HG02588 (cell line): Measurements from ENCODE around the gene DPH7.
"Not testable (repeated sequence)": the region's sequence is repeated elsewhere in the genome, so short reads cannot be mapped to it uniquely, and the experiment has no call there.

Experiments used
- ATAC-seq: cut with Tn5 transposase; IDR thresholded peaks from one replicate; pipeline ENCODE4 v1.9.1; 2021; ENCODE audit warnings: mild to moderate bottlenecking, moderate library complexity; ENCODE audit not compliant: unreplicated experiment

The DPH7 gene

DNA sequence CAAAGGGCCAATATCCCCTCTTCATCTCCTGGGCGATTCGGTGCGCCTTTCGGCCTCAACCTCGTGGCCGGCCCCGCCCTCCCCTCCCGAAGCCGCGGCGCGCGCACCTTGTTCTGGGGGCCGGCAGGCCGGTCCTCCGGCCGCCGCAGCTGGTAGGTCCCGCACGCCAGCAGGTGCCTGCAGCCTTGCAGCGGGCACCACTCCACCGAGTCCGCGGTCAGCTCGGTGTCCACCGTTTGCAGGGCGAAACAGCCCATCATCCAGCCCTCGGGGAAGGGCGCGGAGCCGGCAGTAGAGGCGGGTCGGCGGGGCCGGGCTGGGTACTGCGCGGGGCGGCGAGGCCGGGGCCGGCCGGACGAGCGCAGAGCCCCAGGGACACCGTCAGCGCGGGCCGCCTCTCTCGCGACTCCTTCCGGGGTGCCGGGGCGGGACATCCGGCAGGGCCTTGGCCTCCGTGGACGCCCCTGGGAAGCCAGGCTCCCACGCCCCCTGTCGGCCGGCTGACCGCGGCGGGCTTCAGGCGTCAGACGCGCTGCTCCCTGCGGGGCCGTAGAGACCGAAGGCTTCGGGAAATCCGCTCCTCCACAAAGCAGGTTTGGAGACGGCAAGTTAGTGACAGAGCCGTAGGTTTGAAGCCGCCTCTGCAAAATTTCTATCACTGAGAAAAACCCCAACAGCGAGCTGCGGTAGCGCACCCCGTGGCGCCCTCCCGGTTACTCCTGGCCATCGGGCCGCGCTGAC lies at the start of gene DPH7:
DPH7 (minus strand) TSS at position 408 of the 741 bp plus-strand sequence; CDS start at position 260, 148 bp downstream.
- ATAC-seq: peak; percentile 94

DNA sequence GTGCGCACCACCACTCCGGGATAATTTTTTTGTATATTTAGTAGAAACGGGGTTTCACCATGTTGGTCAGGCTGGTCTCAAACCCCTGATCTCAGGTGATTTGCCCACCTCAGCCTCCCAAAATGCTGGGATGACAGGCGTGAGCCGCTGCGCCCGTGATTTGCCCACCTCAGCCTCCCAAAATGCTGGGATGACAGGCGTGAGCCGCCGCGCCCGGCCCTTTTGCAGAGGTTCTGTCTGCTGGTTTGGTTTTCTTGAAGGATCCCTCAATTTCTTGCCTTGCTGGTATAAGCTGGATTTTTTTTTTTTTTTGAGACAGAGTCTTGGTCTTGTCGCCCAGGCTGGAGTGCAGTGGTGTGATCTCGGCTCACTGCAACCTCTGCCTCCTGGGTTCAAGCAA lies 48.7 kb upstream of the DPH7 start:
- ATAC-seq: not testable (repeated sequence)

DNA sequence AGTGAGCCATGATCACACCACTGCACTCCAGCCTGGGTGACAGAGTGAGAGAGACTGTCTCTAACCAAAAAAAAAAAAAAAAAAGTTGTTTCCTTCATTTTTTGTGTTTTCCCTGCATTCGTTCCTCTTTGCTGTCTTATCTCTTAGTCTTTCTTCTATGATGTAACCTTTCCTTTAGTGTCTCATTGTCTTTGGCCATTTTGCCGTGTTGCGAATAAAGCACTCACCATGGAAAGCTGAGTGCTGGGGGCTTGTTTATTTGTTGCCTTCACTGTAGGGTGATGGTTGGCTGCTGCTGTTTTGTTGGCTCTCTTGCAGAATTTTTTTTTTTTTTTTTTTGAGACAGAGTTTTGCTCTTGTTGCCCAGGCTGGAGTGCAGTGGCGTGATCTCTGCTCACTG lies 47.7 kb upstream of the DPH7 start:
- no peak for ATAC-seq

DNA sequence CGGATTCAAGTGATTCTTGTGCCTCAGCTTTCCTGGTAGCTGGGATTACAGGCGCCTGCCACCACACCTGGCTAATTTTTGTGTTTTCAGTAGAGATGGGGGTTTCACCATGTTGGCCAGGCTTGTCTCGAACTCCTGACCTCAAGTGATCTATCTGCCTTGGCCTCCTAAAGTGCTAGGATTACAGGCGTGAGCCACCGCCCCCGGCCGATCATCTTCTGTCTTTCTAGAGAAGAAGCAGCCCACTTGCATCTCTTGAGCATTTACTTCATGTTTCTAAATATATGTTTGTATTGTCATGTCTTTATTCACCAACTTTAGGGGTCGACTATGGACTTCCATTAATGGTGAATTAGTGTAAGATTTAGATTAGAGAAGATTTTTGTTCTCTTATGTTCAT lies 43.5 kb upstream of the DPH7 start:
- ATAC-seq: not testable (repeated sequence)

DNA sequence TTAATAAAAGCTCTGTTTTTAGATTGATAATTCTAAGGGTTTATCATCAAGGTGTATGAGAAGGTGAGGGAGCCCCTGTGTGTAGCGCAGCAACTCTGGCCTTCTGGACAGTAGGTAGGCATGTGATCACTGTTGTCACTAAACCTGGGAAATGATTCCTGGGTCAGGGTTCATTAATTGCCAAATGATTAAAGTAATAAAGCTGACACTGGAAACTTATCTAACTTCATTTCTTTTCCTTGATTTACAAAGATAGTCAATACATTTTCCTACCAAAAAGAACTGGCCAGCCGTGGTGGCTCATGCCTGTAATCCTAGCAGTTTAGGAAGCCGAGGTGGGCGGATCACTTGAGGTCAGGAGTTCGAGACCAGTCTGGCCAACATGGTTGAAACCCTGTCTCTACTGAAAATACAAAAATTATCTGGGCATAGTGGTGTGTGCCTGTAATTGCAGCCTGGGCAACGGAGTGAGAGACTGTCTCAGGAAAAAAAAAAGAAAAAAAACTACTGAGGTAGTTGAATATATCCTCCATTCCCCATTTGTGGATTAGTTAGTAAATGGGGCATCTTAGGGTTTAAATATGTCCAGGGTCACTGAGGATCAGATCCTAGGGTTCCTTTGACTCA lies 42.5 kb upstream of the DPH7 start:
- no peak for ATAC-seq

DNA sequence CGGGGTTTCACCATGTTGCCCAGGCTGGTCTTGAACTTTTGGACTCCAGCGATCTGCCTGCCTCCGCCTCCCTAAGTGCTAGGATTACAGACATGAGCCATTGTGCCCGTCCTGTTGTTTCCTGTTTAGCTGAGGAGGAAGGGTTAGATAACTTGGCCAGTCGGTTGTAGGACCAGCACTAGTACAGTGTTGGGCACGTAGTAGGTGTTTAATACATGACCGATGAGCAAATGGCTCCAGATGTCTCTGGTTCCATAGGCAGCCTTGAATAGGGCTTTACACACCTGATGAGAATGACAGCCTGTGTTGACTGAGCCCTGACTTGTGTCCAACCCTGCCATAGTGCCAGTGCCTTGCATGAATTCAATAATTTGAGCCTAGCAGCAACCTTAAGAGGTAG lies 41.9 kb upstream of the DPH7 start:
- no peak for ATAC-seq

DNA sequence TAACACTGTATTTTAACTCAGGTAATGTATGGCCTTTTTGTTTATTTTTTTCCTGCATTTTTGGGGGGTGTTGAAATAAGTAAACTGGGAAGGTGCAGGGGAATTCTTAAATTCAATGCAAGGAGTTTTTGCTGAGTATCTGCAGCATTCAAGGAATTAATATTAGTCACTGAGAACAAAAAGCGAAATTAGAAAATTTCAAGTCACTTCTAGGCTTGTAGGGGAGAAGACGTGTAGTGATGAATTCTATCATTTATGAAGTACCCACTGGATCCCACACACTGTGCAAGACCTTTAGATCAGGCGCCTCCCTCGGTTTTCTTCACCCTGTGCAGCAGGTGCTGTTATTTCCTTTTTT lies 41.3 kb upstream of the DPH7 start:
- ATAC-seq: no peak

DNA sequence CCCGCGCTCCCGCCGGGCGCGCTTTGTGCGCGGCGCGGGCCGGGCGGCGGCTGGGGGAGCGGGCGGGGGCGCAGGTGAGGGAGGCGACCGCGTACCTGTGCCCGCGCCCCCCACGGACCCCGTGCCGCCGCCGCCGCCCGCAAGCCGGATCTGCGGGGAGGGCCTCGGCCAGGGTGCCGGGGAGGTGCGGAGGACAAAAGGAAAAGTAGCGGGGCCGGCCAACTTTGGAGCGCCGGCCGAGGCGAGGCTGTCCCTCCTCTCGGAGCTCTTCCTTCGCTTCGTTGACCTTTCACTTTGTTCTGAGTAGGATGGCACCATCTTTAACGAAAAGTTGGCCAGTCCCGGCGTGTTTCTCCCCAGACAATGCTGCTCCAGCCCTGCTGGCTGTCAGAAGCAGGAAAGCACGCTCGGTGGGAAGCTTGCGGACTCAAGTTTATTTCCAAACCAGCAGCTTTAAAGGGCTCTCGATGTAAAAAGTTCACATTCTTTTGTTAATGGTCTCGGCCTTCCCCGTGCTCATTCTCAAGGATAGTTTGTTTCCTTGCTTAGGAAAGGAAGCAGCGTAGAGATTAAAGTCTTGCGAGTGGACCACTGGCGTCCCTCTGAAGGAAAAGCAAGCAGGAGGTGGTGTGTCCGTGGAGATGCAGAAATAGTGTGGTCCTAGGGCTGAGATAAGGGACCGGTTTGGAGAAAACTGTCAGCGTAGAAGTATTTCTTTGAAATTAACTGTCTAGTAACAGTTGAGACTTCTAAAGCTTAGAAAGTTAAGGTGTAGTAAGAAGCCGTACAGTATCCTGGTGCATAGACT lies 40.7 kb upstream of the DPH7 start:
- no peak for ATAC-seq

DNA sequence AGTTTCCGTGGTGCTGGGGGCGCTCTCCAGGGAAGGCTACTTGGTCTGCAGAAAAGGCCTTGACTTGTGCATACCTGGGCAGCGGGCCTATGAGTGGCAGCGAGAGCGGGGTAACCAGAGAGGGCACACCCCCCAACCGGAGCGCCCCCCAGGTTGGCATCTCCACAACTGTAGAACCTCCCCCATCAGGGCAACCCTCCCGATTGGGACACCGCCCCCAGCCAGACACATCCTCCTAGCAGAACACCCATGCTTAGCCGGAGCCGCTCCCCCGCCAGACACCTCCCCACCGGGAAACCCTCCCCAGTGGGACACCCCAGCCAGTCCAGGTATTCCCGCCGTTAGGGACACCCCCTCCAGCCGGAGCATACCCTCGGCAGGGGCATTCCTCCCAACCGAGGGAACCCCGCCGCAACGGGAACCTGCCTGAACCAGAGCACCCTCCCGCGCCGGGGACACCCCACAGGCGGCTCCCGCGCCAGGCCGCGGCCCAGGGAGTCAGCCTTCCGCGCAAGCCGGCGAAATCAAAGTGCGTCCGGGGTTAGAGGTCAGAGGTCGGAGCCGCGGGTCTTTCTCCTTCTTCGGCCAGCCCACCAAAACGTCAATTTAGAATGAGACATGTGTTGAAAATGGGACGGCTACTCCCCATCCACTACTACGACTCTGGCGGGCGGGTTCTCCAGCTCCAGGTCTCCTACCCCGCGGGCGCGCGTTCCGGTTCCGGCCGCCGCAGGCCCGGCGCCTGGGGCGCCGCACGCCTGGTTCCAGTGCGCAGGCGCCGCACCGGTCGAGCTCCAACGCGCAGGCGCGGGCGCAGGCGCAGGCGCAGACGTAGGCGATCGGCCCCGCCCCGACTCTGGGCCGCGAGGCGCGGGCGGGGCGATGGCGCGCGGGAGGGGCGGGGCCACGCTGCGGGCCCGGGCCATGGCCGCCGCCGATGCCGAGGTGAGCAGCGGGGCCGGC lies 39.7 kb upstream of the DPH7 start, which contains the start of gene EHMT1:
EHMT1 (plus strand) TSS at position 901 of the 963 bp plus-strand sequence; CDS start at position 925, 24 bp downstream.
- ATAC-seq: peak; percentile 72

DNA sequence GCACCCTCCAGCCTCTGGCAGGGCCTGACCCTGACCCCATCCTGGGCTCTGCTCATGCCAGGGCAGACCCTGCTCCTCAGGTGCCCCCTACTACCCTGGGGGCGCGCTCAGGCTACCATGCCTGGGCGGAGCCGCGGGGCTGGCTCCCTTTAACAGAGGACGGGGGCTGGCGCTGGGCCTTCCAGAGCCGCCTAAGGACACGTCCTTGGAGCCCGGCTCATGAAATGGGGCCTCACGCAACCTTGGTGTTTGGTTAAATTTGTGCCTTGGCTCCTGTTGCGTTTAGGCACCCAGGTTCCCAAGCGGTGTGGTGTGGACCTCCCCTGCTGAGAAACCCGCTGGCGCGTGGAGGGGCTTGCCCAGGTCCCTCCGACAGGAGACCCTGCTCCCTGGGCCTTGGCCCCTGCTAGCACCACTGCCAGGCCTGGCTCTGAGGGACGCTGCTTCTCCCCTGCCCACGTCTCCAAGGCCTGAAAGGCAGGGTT lies 36.7 kb upstream of the DPH7 start:
- ATAC-seq: no peak

DNA sequence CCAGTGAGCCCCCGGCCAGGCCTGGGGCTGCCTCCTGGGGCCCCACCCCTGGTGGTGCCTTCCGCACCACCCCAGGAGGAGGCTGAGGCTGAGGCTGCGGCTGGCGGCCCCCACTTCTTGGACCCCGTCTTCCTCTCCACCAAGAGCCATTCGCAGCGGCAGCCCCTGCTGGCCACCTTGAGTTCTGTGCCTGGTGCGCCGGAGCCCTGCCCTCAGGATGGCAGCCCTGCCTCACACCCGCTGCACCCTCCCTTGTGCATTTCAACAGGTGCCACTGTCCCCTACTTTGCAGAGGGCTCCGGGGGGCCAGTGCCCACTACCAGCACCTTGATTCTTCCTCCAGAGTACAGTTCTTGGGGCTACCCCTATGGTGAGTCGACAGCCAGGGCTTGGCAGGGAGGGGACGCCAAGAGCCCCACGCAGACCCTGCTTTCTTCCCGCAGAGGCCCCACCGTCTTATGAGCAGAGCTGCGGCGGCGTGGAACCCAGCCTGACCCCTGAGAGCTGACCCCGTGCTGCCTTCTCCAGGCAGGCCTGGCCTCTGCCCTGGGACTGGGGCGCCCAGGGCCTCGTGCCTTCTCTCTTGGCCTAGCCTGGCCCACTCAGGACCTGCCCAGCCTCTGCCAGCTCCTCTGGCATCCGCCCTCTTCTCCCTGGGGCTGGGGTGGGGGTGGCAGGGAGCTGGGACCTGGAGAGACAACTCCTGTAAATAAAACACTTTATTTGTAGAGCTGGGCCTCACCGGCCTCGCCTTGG lies 36.1 kb upstream of the DPH7 start:
- ATAC-seq: no peak

DNA sequence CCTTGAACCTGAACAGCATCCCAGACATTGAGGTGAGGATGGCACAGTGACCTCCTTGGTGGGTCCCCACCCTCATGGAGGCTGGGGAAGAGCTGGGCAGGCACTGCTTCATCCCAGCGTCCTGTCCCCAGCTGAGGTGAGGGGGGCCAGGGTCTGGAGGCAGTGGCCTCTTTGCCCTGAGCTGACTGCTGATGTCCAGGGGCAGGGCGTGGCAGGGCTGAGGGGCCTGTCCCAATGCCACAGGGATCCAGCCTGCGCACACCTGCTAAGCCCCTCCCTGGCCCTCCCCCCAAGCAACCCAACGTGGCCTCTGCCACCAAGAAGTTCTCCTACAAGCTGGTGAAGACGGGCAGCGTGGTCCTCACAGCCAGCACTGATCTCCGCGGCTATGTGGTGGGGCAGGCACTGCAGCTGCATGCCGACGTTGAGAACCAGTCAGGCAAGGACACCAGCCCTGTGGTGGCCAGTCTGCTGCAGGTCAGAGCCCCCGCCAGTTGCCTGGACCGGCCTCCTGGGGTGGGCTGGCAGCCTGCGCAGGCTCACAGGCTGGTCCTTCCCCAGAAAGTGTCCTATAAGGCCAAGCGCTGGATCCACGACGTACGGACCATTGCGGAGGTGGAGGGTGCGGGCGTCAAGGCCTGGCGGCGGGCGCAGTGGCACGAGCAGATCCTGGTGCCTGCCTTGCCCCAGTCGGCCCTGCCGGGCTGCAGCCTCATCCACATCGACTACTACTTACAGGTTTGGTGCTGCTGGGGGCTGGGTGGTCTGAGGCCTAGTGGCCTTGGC lies 35.2 kb upstream of the DPH7 start:
- no peak for ATAC-seq

DNA sequence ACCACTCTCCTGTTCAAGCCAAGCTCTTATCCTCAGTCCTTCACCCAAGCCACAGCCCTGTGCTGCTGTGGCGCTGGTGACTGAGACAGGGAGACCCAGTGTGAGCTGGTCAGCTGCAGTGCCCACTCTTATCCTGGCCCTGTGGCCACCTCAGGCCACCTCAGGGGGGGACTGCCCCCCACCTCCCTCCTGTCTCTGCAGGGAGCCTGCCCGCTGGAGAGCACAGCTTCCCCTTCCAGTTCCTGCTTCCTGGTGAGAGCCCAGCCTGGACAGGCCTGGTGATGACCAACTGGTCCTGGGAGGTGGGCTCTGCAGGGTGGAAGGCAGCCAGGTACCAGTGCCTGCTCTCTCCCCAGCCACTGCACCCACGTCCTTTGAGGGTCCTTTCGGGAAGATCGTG lies 34.5 kb upstream of the DPH7 start:
- ATAC-seq: no peak

DNA sequence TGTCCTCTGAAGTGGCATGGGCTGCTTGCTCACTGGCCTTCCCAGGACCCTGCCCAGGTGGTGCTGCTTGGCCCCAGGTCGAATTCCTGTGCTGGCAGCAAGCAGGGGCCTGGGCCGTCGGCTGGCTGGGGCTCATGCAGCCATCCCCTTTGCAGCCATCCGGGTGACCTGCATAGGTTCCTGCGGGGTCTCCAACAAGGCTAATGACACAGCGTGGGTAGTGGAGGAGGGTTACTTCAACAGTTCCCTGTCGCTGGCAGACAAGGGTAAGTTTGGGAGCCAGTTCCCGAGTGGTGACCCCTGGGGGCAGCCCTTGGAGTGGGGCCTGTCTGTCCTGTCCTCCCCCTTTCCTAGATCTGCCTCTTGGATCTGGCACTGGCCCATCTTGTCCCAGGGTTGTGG lies 34.0 kb upstream of the DPH7 start:
- no peak for ATAC-seq

DNA sequence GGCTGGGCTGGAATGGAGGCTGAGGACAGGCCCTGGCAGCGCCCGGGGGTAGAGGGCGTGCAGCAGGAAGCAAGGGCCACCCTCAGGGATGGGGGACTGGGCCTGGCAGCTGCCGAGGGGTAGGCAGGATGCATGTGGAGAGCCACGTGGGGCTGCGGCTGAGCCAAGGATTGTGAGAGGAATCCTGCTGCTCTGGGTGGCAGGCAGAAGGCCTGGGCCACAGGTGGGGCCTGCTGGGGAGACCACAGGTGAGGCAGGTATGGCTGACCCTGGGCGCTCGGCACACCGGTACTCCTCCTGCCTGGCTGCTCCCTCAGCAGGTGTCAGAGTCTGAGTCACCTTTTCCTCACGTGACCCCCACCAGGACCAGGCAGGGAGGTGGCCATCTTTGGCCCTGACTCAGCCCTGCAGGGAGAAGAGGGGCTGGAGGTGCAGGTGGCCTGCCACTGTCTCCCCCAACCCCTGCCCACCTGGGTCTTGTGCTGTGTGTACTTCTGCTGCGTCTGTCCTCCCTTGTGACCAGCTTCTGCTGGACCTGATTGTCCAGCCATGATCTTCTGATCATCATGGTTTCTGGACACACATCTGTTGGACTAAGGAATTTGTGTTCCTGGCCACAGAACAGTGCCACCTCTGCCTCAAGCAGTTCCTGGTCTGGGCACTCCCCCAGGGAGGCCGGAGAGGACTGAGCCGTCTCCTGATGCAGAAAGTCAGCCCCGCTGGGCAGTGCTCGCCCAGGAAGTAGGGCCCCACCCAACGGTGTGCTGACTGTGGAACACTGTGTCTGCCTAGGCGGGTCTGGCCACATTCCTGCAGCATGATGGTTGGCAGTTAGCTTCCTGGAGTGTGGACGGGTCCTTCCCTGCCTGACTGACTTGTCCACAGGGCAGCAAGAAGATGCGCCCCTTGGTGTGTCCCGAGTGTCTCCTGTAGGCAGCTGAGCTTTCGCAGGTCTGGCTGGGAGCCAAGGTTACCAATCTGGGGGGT lies 33.2 kb upstream of the DPH7 start:
- no peak for ATAC-seq

DNA sequence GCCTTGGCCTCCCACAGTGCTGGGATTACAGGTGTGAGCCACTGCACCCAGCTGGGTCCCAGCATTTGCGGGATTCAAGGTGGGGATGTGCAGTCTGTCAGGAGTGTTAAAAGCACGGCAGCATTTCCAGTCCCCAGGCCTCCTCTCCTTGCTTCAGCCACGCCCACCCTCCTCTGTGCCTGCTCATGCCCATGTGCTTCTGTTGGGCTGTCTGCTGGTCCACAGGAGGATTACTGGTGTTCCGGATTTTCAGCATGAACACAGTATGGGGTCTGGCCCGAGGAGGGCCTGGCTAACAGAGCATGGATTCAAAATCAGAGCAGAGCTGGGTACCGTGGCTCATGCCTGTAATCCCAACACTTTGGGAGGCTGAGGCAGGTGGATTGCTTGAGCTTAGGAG lies 32.2 kb upstream of the DPH7 start:
- ATAC-seq: no peak

DNA sequence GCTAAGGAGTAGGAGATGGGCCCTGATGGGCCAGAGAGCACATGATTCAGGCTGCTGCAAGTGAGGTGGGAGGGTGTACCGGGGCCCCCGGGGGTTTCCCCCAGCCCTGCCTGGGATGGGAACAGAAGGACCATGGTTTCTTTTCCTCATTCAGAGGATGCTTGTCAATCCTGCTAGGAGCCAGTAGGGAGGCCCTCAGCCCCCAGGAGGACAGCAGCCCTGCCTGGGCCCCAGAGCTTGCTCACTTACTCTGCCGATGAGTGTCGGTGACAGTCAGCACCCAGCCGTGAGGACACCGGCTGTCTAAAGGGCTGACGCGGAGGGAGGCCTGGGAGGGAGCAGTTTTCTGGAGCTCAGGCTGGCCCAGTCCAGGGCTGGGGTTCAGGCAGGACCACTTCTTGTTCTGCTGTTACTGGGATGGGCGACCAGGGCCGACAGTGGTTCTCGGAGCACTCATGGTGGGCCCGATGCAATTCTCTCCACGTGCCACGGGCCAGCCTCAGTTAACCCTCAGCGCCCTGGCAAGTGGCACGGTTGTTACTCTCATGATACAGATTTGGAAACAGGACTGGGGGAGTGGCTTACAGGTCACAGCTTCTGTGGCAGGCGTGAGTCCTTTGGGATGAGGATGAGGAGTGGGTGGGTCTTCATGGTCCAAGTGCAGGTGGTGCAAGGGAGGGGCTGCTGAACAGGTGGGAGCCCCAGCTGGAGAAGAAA lies 28.6 kb upstream of the DPH7 start:
- no peak for ATAC-seq
